ENCODE results near the gene KIF5A.

The KIF5A gene

GRCh38 chr12:57609781-57610553 lies 60.1 kb downstream of the KIF5A start:
- DNase-seq (ENCODE audit: low read depth): no peak
- no peak for TF ChIP-seq CTCF (IDR thresholded peaks at IDR 0.05; ENCODE audit: low read length, missing control alignments)
- no peak overlapping the region for H3K4me3 ChIP-seq (replicated peaks; ENCODE audit: low read depth, low read length)

GRCh38 chr12:57610554-57611107 lies 60.8 kb downstream of the KIF5A start:
- H3K4me3 ChIP-seq (replicated peaks; ENCODE audit: low read depth, low read length): peak overlapping the region; percentile 65
- TF ChIP-seq CTCF (IDR thresholded peaks at IDR 0.05; ENCODE audit: low read length, missing control alignments): no peak
- no peak for DNase-seq (ENCODE audit: low read depth)

- peak; percentile 44 for DNase-seq (ENCODE audit: low read depth)
- TF ChIP-seq CTCF (IDR thresholded peaks at IDR 0.05; ENCODE audit: low read length, missing control alignments): no peak
- peak within 1 kb of the TSS; percentile 65 for H3K4me3 ChIP-seq (replicated peaks; ENCODE audit: low read depth, low read length)
Observed at GRCh38 chr12:57611108-57611826, 61.4 kb downstream of the KIF5A start, which contains the start of gene ARHGEF25. ARHGEF25 (plus strand) TSS chr12:57611435; CDS start chr12:57611895, 460 bp downstream.

GRCh38 chr12:57611827-57612710 lies 62.2 kb downstream of the KIF5A start:
- no peak for TF ChIP-seq CTCF (IDR thresholded peaks at IDR 0.05; ENCODE audit: low read length, missing control alignments)
- no peak for DNase-seq (ENCODE audit: low read depth)
- H3K4me3 ChIP-seq (replicated peaks; ENCODE audit: low read depth, low read length): peak overlapping the region; percentile 65

GRCh38 chr12:57612711-57613426 lies 63.0 kb downstream of the KIF5A start:
- TF ChIP-seq CTCF (IDR thresholded peaks at IDR 0.05; ENCODE audit: low read length, missing control alignments): no peak
- DNase-seq (ENCODE audit: low read depth): no peak
- no peak overlapping the region for H3K4me3 ChIP-seq (replicated peaks; ENCODE audit: low read depth, low read length)

Measured in fibroblast of pulmonary artery (primary cell).